K562 (cell line): ENCODE measurements around the gene TOX2. TPM values are rescaled to one million over a fixed set of nuclear protein-coding genes. Genes with fewer than 3 reads are reported as not detected.

Experiments used
- ARID3A ChIP-seq: IDR thresholded peaks from 2 replicates; pipeline ENCODE4 v1.6.1; 2012; ENCODE audit warnings: low read depth, low read length, improper control_type of control experiment, borderline replicate concordance
- BACH1 ChIP-seq: fragments of 200-800 bp; sonication (Bioruptor generic); IDR thresholded peaks from 2 replicates; pipeline ENCODE4 v1.6.1; 2016; ENCODE audit warnings: missing genetic modification characterization, missing compliant biosample characterization
- CREM ChIP-seq: IDR thresholded peaks from 2 replicates; pipeline ENCODE4 v1.6.1; 2014; ENCODE audit warnings: antibody characterized with exemption, low read depth
- HIVEP1 ChIP-seq: fragments of 250-450 bp; sonication (Bioruptor Pico); IDR thresholded peaks from 2 replicates; pipeline ENCODE4 v1.4.0; 2020; ENCODE audit warnings: mild to moderate bottlenecking
- MTA2 ChIP-seq: fragments of 450-650 bp; IDR thresholded peaks from 2 replicates; pipeline ENCODE4 v1.6.1; 2016; ENCODE audit warnings: low read depth
- NFE2L1 ChIP-seq: fragments of 450-650 bp; IDR thresholded peaks from 2 replicates; pipeline ENCODE4 v1.6.1; 2016; ENCODE audit warnings: missing genetic modification characterization, low read depth, mild to moderate bottlenecking, missing compliant biosample characterization, moderate library complexity, borderline replicate concordance
- NFIC ChIP-seq: fragments of 450-650 bp; IDR thresholded peaks from 2 replicates; pipeline ENCODE4 v1.6.1; 2017; ENCODE audit warnings: mild to moderate bottlenecking, inconsistent platforms
- NFRKB ChIP-seq: fragments of 450-650 bp; IDR thresholded peaks from 2 replicates; pipeline ENCODE4 v1.6.1; 2016; ENCODE audit warnings: low read depth
- PCBP2 ChIP-seq: fragments of 200-400 bp; formaldehyde crosslinking; IDR thresholded peaks from 2 replicates; pipeline ENCODE4 v1.6.1; 2018; ENCODE audit warnings: low read length, low read depth, mild to moderate bottlenecking, moderate library complexity; ENCODE audit not compliant: poor library complexity, severe bottlenecking
- POLR3G ChIP-seq: IDR thresholded peaks from 2 replicates; pipeline ENCODE4 v1.6.1; 2011; ENCODE audit not compliant: insufficient read length, insufficient replicate concordance; ENCODE audit errors: extremely low read depth
- RFX5 ChIP-seq: IDR thresholded peaks from 2 replicates; pipeline ENCODE4 v1.6.1; 2011; ENCODE audit warnings: low read depth, mild to moderate bottlenecking, improper control_type of control experiment, low read length
- TAF9B ChIP-seq: fragments of 450-650 bp; IDR thresholded peaks from 2 replicates; pipeline ENCODE4 v1.6.1; 2018; ENCODE audit warnings: mild to moderate bottlenecking; ENCODE audit not compliant: partially characterized antibody
- TAL1 ChIP-seq: fragments of 450-650 bp; IDR thresholded peaks from 2 replicates; pipeline ENCODE4 v1.6.1; 2016; ENCODE audit warnings: mild to moderate bottlenecking
- ZNF23 ChIP-seq: fragments of 250-450 bp; sonication (Bioruptor Pico); IDR thresholded peaks from 2 replicates; pipeline ENCODE4 v1.4.0; 2020; ENCODE audit warnings: mild to moderate bottlenecking
- ZNF280A ChIP-seq: fragments of 450-650 bp; IDR thresholded peaks from 2 replicates; pipeline ENCODE4 v1.6.1; 2018; ENCODE audit warnings: mild to moderate bottlenecking, low read depth; ENCODE audit not compliant: partially characterized antibody
- ZNF407 ChIP-seq: fragments of 450-650 bp; IDR thresholded peaks from 2 replicates; pipeline ENCODE4 v1.6.1; 2016; ENCODE audit warnings: low read depth
- polyA plus RNA-seq, 8 experiments: library from polyadenylated mRNA; depleted of rRNA in 4 of 8; stranded (reverse) in 5 of 8; unstranded in 3 of 8; fragments of >200 nt; fragmentation: Nextera tagmentation in 2 of 8; fragmentation: Illumina TruSeq in 1 of 8; extraction: Ambion mirVana in 2 of 8; extraction: Trizol in 1 of 8; gene quantifications; 2 replicates each; pipeline versions ENCODE4 v1.2.1 to v1.2.3, GENCODE V29; 2011 to 2014; ENCODE audit warnings: inconsistent platforms in 1 of 8, missing spikeins in 1 of 8
- total RNA-seq, 7 experiments: library from RNA; depleted of rRNA in 6 of 7; stranded (reverse); fragments of >200 nt in 6 of 7; fragmentation: Illumina TruSeq in 2 of 7; extraction: Trizol in 2 of 7; gene quantifications; 2 replicates each; pipeline versions ENCODE4 v1.2.1 to v1.2.3, GENCODE V29; 2011 to 2021; ENCODE audit warnings: low replicate concordance in 1 of 7

TOX2 gene
- total and polyA plus RNA-seq, 9 of the 15 experiments (the other 6 are each of a cell fraction or from before 2014, with no cell fraction given) = not detected

GRCh38 chr20:44006578-44006977 lies 91.9 kb downstream of the TOX2 start (continued):
- TF ChIP-seq ZNF407 (no peak), NFE2L1 (tag) (no peak), NFRKB (no peak), POLR3G (no peak), ZNF23 (CRISPR knock-in tag) (no peak), ARID3A (no peak), NFIC (peak; percentile 29; the same call in 1 of the 2 replicates), ZNF280A (no peak), TAL1 (peak; percentile 82), TAF9B (no peak), MTA2 (no peak), RFX5 (no peak), BACH1 (tag) (no peak), HIVEP1 (no peak), CREM (0 out of 2 replicates have a peak, but pooled peaks have one; percentile 25), PCBP2 (no peak)
